Measurements from ENCODE around the gene GPC1. TPM values are rescaled to one million over a fixed set of nuclear protein-coding genes. Genes with fewer than 3 reads are reported as not detected.

Gene GPC1
- total RNA-seq, 1 donor from 2014 or later = 58.0 TPM

GRCh38 chr2:240432820-240433801, 2.4 kb upstream of the GPC1 start:
- TF ChIP-seq, protein P1, sequence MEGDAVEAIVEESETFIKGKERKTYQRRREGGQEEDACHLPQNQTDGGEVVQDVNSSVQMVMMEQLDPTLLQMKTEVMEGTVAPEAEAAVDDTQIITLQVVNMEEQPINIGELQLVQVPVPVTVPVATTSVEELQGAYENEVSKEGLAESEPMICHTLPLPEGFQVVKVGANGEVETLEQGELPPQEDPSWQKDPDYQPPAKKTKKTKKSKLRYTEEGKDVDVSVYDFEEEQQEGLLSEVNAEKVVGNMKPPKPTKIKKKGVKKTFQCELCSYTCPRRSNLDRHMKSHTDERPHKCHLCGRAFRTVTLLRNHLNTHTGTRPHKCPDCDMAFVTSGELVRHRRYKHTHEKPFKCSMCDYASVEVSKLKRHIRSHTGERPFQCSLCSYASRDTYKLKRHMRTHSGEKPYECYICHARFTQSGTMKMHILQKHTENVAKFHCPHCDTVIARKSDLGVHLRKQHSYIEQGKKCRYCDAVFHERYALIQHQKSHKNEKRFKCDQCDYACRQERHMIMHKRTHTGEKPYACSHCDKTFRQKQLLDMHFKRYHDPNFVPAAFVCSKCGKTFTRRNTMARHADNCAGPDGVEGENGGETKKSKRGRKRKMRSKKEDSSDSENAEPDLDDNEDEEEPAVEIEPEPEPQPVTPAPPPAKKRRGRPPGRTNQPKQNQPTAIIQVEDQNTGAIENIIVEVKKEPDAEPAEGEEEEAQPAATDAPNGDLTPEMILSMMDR (conservative IDR thresholded peaks at IDR 0.05) = no peak
- Mint-ChIP-seq H3K4me3 (peak overlapping the region; percentile 80), H3K36me3 (no peaks in the 10 kb centered on the region), H3K4me1 (ENCODE audit: unreplicated experiment) (peaks cover 5% of the 10 kb centered on the region), H3K27me3 (peaks cover 6% of the 10 kb centered on the region), H3K9me3 (no peaks in the 10 kb centered on the region), H3K27ac (peak overlapping the region; percentile 66)
- peak; percentile 67 for DNase-seq (ENCODE audit: extremely low spot score, unreplicated experiment)

- peak; percentile 54 for DNase-seq (ENCODE audit: extremely low spot score, unreplicated experiment)
- Mint-ChIP-seq H3K36me3 (no peaks in the 10 kb centered on the region), H3K27ac (peak overlapping the region; percentile 89), H3K27me3 (peaks cover 6% of the 10 kb centered on the region), H3K4me1 (ENCODE audit: unreplicated experiment) (peaks cover 9% of the 10 kb centered on the region), H3K4me3 (peak overlapping the region; percentile 89), H3K9me3 (no peaks in the 10 kb centered on the region)
- TF ChIP-seq, protein P1 (conservative IDR thresholded peaks at IDR 0.05) = no peak
These were observed 1.3 kb upstream of the GPC1 start for GRCh38 chr2:240433973-240434727.

DNA sequence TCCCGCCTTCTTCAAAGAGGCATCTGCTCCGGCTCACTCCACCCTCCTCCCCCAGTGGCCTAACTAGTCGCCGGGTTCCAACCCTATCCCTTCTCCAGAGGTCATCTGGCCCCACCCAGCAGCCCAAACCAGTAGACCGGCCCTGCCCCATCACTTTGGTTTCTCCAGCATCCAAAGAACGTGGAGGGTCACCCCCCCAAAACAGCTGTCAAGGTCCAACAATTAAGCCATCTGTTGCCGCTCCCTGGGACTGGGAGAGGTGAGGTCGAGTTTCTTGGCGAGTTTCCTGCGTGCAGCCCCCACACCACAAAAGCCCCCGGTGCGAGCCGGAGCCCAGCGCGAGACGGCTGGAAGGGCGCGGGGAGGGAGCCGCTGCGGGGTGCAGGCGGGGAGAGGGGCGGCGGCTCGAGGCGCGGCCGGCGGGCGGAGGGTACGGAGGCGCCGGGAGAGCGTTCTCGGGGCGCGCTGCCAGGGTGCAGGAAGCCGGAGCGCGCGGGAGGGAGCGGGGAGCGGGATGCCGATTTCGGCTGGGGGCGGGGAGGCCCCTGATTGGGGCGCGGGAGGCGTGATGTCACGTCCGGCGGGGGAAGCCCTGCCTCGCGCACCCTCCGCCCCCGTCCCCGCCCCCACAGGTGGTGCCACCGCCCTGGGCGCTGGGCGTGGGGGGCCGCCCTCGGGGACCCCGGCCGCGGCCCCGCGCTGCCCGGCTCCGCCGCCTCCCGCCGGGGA, 571 bp upstream of the GPC1 start:
- H3K9me3 Mint-ChIP-seq = no peaks in the 10 kb centered on the region
- peaks cover 9% of the 10 kb centered on the region for H3K4me1 Mint-ChIP-seq (ENCODE audit: unreplicated experiment)
- peak overlapping the region; percentile 89 for H3K27ac Mint-ChIP-seq
- peak; percentile 89 for DNase-seq (ENCODE audit: extremely low spot score, unreplicated experiment)
- TF ChIP-seq, protein P1 (conservative IDR thresholded peaks at IDR 0.05) = no peak
- H3K27me3 Mint-ChIP-seq = peaks cover 6% of the 10 kb centered on the region
- no peaks in the 10 kb centered on the region for H3K36me3 Mint-ChIP-seq
- peak overlapping the region; percentile 89 for H3K4me3 Mint-ChIP-seq

DNA sequence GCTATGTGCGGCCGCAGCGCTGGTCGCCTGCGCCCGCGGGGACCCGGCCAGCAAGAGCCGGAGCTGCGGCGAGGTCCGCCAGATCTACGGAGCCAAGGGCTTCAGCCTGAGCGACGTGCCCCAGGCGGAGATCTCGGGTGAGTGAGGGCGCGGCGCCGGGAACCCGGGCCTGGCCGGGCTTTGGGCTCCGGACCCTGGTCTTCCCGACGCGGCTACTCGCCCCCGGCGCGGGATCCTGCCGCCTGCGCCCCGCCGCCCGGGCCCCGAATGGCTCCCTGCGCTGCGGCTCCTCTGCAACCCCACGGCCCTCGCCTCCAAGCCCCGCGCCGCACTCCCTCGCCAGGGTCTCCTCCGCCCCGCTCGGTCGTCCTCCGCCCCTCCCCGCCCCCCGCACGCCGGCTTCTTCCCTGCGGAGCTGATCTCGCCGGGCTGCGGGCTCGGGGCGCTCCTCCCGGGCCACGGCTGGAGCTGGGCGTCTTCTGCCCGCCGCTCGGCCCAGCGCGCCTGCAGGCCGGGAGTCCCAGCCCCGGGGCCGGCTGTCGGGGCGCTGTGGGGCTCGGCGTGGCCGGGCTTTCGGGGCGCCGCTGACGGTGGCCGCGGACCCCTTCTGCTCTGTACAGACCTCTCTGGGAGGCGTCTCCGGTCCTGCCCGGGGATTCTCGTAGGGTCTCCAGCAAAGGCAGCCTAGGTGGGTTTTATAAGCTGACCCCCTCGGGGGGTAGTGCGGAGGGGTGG, 652 bp downstream of the GPC1 start:
- H3K27ac Mint-ChIP-seq = no peak overlapping the region
- H3K9me3 Mint-ChIP-seq = no peaks in the 10 kb centered on the region

More for the DNA sequence above, 652 bp downstream of the GPC1 start:
- peak overlapping the region; percentile 82 for H3K4me3 Mint-ChIP-seq
- peaks cover 9% of the 10 kb centered on the region for H3K4me1 Mint-ChIP-seq (ENCODE audit: unreplicated experiment)
- TF ChIP-seq, protein P1 (conservative IDR thresholded peaks at IDR 0.05) = no peak
- DNase-seq (ENCODE audit: extremely low spot score, unreplicated experiment) = no peak
- H3K36me3 Mint-ChIP-seq = no peaks in the 10 kb centered on the region
- H3K27me3 Mint-ChIP-seq = peaks cover 6% of the 10 kb centered on the region
